GM18867 (cell line): Measurements from ENCODE around the gene NPC1L1.
"Not testable (repeated sequence)": the region's sequence is repeated elsewhere in the genome, so short reads cannot be mapped to it uniquely, and the experiment has no call there.

Experiments
- ATAC-seq: cut with Tn5 transposase; IDR thresholded peaks from one replicate; pipeline ENCODE4 v1.9.1; 2021; ENCODE audit warnings: mild to moderate bottlenecking, moderate library complexity; ENCODE audit not compliant: unreplicated experiment

NPC1L1 gene

DNA sequence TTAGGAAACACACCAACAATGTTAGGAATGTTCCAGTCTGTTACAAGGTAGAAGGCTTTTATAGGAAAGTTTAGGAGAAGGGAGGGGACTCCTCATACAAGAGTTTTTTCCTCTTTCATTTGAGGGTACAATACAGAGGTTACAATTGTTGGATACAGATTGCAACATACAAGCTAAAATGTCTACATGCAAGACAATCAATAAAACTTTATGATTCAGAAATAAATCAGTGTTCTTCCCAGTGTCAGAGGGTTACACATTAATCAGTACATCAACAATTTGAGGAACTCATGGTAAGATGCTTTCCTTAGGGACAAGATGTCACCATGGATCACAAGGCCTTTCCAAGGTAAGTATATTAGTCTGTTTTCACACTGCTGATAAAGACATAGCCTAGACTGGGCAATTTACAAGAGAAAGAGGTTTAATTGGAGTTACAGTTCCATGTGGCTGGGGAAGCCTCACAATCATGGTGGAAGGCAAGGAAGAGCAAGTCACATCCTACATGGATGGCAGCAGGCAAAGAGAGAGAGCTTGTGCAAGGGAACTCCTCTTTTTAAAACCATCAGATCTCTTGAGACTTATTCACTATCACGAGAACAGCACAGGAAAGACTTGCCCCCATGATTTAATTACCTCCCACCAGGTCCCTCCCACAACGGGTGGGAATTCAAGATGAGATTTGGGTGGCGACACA lies 34.4 kb downstream of the NPC1L1 start:
- ATAC-seq: not testable (repeated sequence)

DNA sequence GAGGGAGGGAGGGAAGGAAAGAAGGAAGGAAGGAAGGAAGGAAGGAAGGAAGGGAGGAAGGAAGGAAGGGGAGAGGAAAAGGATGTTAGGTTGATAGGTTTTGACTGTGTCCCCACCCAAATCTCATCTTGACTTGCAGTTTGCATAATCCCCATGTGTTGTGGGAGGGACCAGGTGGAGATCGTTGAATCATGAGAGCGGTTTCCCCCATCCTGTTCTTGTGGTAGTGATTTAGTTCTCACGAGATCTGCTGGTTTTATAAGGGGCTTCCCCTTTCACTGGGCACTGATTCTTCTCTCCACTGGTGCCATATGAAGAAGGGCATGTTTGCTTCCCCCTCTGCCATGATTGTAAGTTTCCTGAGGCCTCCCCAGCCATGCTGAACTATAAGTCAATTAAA lies 35.5 kb downstream of the NPC1L1 start:
- ATAC-seq: no peak

DNA sequence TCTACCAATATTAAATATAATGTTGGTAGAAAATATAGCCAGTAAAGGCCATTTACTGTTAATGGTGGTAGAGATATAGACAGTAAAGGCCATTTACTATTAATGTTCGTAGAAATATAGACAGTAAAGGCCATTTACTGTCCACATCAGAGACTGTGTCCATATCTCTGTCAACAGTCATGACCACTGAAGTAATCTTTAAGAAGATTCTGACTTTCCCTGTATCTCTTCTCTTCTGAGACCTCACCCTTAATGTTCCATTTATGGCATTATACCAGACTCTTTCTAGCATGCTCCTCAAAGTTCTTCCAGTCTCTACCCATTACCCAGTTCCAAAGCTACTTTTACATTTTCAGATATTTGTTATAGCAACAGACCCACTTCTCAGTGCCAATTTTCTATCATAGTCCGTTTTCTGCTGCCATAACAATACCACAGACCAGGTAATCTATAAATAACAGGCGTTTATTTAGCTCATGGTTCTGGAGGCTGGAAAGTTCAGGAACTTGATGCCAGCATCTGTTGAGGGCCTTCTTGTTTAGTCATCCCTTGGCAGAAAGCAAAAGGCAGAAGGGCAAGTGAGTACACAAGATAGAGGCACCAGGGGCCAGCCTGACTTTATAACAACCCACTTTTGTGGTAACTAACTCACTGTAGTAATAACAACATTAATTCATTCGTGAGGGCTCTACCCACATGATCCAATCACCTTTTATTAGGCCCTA lies 42.7 kb downstream of the NPC1L1 start:
- ATAC-seq: no peak

DNA sequence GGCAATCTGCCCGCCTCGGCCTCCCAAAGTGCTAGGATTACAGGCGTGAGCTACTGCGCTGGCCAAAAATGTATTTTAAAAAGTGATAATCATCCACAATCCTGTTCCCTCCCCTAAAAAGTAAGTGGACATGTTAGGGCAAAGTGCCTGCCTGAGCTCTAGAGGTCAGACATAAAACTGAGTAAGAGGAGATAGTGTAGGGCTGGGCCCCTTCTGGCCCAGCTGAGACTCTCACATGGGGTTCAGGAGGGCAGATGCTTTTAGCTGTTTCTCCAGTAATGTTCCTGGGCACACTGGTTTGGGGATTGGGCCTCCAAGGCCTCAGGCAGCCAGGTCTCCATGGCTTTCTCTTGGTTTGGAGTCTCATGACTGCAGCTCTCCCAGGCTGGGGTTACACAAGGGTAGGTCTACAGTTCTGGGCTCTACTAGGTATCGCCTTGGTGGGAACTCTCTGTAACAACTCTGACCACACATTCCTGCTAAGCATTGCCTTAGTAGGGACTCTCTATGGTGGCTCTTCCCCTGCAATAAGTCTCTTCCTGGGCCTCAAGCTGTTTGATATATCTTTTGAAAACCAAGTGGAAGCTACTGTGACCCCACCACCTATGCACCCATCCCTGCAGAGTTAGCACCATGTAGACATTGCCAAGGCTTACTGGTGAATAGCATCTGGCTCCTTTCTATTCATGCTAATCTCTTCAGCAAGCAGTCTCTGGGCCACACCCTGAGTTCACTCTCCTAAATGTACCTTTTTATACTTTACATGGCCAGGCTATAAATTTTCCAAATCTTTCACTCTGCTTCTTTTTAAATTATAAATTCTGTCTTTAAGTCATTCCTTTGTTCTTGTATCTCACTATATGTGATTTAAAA lies 43.7 kb downstream of the NPC1L1 start:
- ATAC-seq: no peak

DNA sequence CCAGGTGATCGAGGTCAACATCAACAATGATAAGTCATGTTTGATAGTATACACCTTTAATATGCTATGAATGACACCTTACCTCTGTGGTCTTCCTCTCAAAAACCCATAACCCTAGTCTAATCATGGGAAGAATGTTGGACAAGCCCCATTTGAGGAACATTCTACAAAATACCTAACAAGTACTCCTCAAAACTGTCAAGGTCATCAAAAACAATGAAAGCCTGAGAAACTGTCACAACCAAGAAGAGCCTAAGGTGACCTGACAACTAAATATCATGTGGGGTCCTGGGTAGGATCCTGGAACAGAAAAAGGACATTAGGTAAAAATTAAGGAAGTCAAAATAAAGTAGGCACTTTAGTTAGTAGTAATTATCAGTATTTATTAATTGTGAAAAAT lies 44.7 kb downstream of the NPC1L1 start:
- ATAC-seq: no peak

DNA sequence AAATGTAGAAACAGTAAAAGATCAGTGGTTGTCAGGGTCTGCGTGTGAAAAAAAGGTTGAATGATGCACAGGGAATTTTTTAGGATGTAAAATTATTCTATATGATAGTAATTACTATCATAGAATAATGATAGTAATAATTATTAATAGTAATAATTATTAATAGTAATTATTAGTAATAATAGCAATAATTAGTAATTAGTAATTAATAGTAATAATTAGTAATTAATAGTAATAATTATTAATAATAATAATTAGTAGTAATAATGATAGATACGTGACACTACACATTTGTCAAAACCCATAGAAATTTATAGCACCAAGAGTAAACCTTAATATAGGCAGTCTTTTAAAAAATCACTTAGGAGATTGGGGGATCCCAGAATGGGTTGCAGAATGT lies 46.2 kb downstream of the NPC1L1 start:
- ATAC-seq: no peak

DNA sequence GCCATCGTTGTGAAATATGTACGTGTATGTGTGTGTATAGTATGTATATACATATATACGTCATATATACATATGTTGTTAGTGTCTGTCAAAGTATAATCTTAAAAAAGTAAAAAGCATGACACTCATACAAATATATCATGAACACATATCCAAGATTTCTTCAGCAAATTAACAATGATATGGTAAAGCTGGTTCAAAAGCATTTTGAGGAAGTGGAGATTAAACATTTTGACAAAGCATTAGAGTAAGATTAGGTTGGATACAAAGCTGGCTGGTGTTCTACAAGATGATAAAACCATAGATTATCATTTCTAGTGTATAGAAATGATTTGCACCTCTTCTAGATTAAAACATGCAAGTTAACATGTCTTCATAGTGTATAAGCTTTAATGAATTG lies 49.9 kb downstream of the NPC1L1 start:
- no peak for ATAC-seq

DNA sequence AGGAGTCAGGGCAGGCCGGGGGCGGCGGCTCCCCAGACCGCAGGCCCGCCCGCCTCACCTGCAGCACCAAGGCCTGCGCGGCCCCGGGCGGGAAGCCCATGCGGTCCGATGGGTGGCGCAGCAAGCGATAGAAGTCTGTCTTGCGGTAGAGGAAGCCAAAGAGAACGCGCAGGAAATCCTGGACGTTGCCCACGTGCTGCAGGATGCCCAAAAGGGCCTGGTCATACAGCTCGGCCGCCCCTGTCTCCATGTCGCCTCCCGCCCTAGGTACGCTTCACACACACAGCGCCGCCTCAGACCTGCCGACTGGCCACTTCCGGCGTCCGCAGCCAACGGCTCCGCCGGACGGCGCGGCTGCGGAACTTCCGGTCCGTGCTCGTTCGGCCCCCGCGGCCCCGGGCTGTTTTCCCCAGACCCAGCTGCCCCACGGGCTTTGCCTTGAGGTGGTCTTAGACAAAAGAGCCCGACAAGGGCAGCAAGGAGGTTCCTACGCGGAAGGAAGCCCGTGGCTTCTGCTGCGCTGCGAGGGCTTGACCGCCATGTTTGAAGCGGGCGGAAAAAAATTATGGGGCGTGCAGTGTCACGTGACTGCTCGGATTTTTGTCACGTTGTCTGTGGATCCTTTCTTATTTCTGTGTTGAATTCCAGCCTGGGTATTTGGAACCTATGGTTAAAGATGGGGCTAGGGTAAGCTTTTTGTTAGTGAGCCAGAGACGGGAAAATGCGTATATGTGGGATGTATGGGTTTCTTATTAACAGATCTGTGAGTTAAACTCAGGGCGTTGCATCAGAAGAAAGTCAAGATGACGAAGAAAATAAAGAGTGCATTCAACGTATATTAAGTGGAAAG lies 50.6 kb downstream of the NPC1L1 start, which contains the start of gene NUDCD3:
Gene NUDCD3 (minus strand): TSS at position 308 of the 850 bp plus-strand sequence. CDS start 58 bp downstream, at position 250.
- peak; percentile 92 for ATAC-seq

DNA sequence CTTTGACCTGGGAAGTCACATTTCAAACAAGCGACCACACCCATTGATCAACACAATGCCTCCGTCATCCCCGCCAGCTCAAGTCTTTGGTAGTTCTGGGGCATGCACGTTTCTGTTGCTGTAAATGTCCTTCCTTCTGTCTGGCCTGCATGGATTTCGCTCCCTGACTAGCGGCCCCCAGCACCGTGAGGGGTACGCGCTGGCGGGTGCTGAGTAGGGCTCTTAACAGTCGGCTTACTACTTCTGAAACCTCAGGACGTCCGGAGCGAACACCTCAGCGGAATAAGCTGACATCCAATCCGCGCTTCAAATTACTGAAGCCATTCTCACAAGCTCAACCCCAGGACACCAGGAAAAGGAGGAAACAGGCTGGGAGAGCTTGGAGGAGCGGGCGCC lies 51.2 kb downstream of the NPC1L1 start:
- peak; percentile 24 for ATAC-seq

DNA sequence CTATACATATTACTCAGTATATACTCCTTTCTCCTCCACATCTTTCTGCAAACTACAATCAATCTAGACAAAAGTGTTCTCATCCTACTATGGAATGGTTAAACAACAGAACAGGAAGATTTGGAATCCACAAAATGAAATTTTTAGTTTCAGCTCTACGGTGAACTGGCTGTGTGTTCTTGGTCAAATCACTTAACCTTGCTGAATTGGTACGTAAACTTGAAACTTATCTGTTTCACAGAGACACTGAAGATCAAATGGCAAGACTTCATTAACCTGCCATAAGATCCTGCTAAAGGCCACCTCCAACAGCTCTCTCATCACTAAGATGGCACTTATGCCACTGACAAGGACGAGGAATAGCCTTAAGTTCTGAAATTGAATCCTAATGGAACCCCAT lies 52.2 kb downstream of the NPC1L1 start:
- ATAC-seq: no peak

DNA sequence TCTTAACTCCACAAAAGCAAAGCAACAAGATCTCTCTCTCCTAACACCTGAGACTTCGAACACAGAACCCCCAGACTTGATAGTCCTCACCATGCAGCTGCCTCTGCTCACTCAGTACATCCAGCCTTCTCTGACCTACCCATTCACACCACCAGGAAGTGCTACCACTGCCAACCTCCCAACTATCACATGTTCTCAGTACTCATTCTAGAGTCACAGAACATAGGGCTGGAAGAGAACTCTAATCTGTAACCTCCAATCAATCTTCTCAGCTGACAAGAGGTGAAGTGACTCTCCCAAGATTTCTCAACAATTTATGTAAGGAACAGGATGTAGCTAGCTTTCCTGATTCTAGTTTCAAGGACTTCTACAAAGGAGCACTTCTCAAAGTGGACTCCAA lies 54.4 kb downstream of the NPC1L1 start:
- ATAC-seq: no peak

DNA sequence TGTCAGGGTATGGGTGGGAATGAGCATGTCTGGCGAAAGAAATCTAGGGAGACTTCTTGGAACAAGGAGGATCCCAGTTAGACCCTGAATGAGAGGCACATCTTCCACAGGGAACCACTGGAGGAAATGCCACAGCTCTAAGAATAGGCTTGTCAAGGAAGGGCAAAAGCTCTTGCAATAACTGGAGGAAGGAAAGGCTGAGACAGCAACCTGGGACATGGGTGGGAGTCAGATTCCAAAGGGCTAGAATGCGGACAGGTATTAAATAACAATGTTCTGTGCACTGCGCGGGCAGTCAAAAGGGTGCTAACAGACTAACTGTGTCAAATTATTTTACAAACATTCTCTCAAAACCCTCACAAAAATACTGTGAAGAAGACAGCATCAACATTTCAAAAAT lies 55.1 kb downstream of the NPC1L1 start:
- no peak for ATAC-seq

DNA sequence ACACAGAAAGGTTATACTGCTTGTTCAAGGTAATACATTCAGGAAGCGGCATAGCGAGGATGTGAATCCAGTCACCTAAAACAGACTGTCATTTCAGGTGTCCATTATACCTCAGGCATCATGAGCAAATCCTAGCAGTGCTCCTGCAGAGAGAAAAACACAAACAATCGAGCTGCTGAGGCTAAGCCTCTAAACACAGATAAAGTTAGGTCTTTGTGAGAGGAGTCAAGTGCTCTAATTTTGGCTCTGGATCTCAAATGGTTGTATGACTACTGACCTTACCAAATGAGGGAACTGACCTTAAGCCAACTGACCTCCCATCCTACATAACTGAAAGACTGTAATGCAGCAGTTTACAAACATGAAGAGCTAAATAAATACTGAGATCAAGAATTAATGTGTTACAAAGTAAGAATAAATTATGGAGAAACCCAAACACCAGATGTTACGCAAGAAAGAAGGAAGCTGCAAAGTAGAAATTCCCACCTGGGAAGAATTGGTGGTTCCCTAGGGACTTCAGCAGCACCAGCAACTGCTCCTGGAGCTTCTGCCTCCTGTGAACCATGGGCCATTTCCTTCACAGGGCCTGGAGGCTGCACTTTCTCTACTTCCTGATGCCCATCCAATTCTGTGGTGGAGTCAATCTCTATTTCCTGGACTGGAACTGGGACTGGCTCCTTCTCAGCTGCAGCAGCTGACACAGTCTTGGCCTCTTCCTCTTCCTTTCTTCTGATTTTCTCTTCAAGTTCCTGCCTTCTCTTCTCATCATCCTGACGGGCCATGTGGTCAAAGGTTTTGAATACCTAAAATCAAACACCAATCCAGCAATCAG lies 56.4 kb downstream of the NPC1L1 start:
- ATAC-seq: no peak

DNA sequence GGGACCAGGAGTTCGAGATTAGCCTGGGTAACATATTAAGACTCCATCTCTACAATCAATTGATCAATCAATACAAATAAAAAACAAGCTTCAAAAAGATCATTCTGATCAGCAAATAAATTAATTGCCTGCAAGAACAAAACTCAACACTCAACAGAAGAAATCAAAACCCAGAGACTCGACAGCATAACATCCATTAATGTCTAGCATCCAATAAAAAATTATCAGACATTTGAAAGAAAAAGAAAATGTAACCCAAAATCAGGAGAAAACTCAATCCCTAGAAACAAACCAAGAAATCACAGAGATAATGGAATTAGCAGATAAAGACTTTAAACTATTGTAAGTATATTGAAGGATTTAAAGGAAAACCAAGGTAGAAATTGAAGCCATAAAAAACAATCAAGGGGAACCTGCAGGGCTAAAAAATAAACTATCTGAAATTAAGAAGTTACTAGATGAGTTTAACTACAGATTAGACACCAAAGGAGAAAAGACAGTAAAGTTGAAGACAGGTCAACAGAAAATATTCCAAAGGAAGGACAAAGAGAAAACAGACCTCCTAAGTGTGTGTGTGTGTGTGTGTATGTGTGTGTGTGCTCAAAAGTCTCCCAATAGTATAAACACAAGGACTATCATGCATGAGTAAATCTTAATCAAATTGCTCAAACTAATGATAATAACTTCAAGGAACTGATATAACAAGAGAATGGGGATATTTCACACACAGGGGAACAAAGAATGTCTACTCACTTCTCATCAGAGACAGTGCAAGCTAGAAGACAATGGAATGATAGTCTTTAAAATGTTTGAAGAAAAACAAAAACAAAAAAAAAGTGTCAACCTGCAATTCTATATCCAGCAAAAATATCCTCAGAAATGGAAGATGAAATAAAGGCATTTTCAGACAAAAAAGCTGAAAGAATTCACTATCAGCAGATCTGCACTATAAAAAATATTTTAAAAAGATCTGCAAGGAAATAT lies 58.3 kb downstream of the NPC1L1 start:
- no peak for ATAC-seq

DNA sequence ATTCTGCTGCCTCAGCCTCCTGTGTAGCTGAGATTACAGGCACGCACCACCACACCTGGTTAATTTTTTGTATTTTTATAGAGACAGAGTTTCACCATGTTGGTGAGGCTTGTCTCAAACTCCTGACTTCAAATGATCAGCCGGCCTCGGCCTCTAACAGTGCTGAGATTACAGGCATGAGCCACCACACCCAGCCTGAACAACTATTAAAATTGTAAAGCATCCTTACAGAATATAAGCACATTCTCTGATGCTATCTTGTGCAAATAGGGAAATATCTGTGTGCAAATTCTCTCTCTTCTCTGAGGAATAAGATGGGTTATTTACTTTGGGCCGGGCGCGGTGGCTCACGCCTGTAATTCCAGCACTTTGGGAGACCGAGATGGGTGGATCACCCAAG lies 63.2 kb downstream of the NPC1L1 start:
- no peak for ATAC-seq

DNA sequence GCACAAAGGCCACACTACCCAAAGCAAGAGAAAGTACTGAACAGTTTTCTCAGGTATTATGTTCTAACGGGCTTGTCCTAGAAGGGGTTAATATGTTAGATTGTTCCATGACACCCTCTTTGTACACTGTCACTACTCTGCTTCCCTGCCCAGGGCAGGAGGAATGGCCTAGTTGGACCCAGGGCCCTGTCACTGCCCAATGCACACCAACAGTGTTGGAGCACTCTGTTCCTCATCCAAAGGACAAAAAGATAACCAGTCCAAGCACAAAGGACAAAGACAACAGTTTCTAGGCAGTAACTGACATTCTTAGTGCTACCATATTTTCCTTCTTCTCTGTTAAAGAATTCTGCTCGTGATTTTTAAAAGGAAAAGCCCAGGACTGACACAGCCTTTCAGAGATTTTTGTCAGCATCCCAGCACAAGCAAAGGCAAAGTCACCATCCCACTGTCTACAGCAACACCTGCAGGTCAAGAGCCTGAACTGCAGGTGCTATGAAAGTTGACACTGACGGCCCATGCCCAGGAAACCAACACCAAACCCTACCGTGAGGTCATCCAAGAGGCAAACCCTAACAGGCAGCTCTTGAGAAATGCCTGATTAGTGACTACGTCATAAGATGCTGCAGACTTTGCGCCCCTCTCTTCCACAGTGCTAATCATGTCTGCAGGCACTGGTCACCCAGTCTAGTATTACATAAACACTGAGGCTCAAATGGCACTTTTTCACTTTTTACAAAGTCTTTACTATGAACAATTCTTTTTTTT lies 63.9 kb downstream of the NPC1L1 start:
- ATAC-seq: peak; percentile 80

DNA sequence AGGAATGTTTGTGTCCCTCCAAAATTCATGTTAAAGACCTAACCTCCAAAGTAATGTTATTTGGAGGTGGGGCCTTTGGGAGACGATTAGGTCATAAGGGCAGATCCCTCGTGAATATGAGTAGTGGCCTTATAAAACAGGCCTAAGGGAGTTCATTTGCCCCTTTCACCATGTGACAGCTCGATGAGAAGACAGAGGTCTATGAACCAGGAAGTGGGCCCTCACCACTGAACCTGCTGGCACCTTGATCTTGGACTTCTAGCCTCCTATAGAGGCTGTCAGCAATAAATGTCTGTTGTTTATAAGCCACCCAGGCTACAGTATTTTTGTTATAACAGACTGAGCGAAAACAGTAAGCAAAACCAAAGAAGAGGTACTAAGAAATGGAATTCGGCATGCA lies 64.8 kb downstream of the NPC1L1 start:
- ATAC-seq: no peak

DNA sequence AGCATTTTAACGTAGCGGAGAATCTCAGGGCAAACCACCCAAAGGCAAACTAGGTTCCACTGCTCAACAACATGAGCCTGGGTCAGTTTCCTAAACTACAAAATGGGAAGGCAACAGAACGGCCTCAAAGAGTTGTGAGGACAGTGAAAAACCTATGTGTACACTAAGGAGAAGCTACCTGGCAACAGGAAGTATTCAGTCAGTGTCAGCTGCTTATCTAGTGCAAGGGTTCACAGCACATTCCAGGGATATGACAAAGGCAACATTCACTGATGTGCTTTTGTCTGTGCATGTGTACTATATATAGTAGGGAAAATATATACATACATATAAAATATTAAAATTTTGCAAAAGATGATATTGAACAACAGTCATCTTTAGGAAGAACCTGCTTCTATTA lies 67.8 kb downstream of the NPC1L1 start:
- no peak for ATAC-seq
